Inflammatory macrophage treated with lipopolysaccharide for 1 hour (primary cell): ENCODE data around the gene CFAP90.

ENCODE experiments used
- DNase-seq, 2 donors: peaks; one replicate each; pipeline ENCODE4 v3.0.0-alpha.2; 2020 to 2022

Gene CFAP90

DNA sequence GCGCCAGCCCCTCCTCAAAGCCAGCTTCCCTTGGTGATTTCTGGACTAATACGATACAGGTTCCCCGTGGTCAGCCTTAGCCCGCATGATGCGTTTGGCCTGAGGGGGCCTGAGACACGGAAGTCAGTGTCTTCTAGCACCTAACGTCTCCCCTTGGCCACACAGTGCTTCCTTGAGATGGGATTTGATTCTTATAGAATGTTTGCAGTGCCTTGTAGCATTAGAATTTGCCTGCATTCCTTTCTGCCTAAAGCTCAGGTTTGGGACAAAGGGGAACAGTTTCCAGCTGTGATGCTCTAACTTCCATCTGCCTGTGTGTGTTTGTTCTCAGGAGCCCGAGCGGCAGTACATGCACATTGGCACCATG, 34.4 kb downstream of the CFAP90 start:
- DNase-seq, result no peak

DNA sequence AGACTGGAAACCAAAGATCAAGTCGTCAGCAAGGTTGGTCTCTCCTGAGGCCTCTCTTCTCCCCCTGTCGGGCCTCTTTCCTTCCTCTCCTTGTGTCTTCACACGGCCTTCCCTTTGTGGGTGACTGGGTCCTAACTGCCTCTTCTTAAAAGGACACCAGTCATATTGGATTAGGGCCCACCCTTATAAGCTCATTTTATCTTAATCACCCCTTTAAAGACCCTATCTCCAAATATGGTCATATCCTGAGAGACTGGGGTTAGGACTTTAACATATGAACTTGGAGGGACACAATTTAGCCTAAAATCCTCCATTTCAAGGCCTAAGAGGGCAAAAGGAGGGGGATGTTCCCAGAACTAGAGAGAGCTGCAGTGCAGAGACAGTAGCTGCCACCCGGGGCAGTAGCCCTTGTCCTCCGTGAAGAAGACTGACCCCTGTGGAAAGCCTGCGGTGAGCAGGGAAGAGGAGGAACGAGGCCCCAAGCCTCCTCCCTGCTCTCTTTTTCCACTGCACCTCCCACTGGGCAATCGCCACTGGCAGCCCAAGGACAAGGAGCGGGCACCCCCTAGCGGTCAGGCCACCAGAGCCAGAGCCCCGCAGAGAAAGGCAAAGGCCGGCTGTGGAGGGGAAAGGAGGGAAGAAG, 34.9 kb downstream of the CFAP90 start:
- peak; percentile 55 to 88 for DNase-seq

GRCh38 chr5:7814816-7815215, 36.1 kb downstream of the CFAP90 start:
- no peak for DNase-seq

GRCh38 chr5:7813576-7813975, 37.4 kb downstream of the CFAP90 start:
- no peak for DNase-seq

- DNase-seq, result no peak
Observed at GRCh38 chr5:7813007-7813406, 37.9 kb downstream of the CFAP90 start.

DNA sequence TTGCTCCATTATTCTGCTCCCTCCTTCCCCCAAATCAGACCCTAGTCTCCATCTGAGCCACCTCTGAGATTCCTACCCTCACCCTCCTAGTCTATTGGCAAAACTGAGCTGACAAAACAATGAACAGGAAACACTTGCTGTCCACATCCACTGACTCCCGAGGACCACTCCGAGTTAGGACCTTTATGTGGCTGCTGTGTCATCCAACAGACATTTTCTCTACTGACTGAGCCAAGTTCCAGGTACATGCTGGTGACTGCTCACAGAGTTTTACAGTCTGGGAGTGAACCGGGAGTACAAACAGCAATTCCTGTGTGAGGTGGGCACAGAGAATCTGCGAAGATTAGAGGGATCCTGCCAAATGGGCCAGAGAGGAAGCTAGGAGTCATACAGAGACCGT, 39.2 kb downstream of the CFAP90 start:
- DNase-seq, result no peak

DNA sequence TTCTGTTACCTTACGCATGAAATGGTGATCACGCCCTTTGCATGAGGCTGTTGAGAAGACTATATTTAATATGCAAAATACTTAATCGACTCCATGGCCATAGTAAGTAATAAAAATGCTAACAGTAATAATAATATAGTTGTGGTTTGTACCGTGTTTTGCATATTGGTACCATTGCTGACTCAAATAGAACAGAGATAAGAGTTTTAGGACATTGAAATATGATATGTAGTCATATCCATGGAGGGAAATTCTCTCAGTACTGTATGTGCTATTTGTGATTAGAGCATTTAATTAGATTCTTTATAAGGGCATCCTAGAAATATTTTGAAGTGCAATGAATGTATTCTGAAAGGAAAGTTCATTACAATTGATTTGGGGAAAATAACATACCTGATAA, 41.9 kb downstream of the CFAP90 start:
- no peak for DNase-seq

DNA sequence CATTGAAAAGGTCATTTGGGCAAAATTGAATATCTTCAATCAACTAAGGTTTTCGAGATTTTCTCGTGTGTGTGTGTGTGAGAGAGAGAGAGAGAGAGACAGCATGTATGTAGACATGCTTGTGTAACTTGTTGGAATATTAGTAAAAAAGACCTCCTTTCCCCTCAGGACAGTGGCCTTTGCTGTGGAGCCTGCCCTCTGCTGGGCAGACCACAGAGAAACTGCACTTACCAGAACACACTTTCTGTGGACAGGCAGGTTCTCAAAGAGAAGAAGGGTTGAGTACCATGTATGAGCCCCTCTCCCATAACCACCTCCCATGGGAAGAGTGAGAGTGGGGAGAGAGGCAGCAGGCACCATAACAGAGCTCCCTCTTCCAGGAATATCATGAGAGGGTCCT, 45.6 kb downstream of the CFAP90 start:
- peak; percentile 11 to 22 for DNase-seq

DNA sequence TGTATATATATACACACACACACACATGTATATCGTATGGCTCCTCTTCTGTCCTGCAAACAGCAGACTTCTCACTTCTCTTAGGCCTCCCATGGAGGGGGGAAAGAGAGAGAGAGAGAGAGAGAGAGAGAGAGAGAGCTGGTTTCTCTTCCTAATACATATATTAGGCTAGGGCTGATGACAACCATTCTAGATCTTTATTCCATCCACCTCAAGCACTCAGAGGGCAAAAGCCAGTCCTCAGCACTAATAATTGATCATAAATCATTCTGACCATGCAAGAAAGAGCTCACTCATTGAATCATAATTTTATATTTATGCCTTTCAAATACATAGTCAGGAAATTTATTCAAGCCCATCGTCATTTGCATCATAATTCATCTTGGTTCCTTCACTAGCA, 47.0 kb downstream of the CFAP90 start:
- no peak for DNase-seq

- DNase-seq, result peak; percentile 91 to 95
Observed at GRCh38 chr5:7802855-7803254, 48.1 kb downstream of the CFAP90 start.

DNA sequence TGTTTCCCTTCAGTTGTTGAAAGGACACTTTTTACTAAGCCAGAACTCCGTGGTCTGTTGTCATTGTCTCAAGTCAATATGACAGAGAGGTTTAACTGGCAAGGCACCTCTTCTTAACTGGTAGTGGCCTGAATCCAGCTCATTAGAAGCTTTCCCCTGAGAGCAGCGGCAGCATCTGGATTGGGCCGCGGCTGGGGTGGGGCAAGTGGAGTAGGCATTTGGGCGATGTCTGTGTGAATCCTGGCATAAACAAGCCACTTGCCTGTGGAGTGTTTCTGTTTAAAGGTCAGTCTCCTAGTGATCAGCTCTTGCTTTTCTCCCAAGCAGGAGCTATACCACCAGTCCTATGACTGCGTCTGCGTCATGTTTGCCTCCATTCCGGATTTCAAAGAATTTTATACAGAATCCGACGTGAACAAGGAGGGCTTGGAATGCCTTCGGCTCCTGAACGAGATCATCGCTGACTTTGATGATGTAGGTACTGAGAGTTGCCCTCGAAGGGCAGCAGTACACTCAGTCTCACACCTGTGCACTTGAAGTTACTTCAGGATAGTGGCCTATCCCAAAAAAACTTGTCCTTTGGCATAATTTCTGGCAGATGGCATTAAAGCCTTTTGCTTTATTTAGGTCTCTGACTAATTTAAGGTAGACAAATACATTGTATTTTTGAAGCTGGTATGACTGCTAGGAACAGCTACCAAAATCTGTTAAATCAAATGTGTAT, 48.9 kb downstream of the CFAP90 start:
- no peak for DNase-seq

DNA sequence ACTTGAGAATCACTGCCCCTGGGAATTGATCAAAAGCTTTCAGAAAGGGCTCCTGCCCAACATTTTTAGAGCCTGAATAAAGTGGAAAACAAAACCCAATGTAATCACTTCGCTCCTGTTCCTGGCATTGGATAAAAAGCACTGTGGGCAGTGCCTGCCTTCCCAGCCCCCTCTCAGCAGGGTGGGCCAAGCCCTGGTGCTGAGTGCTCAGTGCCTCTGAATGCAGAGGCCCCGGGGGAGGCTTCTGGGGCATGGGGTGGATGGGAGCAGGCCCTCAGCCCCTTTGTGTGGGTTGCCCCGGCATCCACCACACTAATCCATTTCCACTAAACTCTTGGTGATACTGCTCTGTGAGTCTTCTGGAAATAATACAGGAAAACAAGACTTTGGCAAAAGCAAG, 55.6 kb downstream of the CFAP90 start:
- no peak for DNase-seq

GRCh38 chr5:7794823-7795222, 56.1 kb downstream of the CFAP90 start:
- DNase-seq, result no peak

- no peak for DNase-seq
Observed at GRCh38 chr5:7794311-7794710, 56.6 kb downstream of the CFAP90 start.

- DNase-seq, result no peak
Observed at GRCh38 chr5:7793895-7794294, 57.0 kb downstream of the CFAP90 start.

DNA sequence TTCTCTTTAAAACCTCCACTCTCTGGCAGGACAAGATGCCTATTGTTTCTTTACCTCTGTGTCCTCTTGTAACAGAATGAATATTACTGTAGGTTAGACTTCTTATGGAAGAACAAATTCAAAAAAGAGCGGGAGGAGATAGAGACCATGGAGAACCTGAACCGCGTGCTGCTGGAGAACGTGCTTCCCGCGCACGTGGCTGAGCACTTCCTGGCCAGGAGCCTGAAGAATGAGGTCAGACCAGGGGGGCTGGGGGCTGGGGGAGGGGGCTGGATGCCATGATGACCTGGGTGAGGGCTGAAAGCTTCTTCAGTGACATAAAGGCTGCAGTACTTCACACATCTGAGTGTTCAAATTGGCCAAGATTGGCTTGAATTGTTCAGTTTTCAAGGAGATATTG, 61.4 kb downstream of the CFAP90 start:
- no peak for DNase-seq

DNA sequence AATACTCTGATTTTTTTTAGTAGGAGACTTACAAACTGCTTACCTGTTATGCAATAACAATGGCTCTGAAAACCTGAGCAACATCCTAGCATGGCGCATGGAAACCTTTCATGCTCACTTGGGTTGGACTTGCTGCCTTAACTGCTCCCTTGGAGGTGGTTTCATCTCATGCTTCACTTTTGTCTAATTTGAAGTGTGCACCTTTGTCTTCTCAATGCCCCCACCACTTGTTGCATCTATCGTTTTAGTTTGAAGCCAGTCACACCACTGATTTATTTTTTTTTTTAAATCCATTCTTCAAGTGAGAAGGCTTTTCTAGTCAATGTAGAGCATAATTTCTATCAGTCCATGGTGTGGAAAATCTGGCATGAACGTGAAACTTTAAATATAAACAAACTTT, 63.2 kb downstream of the CFAP90 start:
- DNase-seq, result no peak

GRCh38 chr5:7784683-7785380, 66.1 kb downstream of the CFAP90 start:
- DNase-seq, result no peak

DNA sequence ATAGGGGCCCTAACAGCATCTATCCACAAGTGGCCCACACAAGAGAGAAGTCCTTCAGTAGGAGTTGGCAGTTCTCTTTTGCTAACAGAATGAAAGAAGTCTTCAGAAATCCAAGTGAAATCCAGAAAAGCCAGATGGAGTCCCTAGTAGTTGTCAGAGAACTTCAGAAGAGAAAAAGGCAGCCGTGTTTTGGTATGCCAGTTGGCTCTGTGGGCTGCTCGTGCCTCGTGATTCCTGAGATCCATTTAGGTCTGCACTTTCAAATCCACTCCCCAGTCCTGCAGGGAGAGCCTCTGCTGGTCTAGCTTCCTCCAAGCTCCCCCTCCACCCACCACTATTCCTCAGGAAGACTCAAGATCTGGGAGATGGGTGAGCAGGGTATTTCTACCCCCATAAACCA, 69.0 kb downstream of the CFAP90 start:
- DNase-seq, result no peak
